OCI-LY7 (cell line): ENCODE results near the gene FUZ. TPM values are rescaled to one million over a fixed set of nuclear protein-coding genes. Genes with fewer than 3 reads are reported as not detected.

Experiments used
- BruUV-seq: library from RNA; stranded (reverse); fragments of 400-500 nt; replicated peaks from 2 replicates; lab custom pipeline; 2021; lab: Mats Ljungman, UMichigan
- CTCF ChIA-PET: fragments of 300-600 bp; sonication (Branson Sonifier 250); formaldehyde crosslinking; loops from one replicate; lab custom pipeline; 2022; ENCODE audit warnings: antibody characterized with exemption; ENCODE audit not compliant: unreplicated experiment; lab: Charles Lee
- POLR2A ChIA-PET: fragments of 300-600 bp; sonication (Branson Sonifier 250); formaldehyde crosslinking; loops from one replicate; lab custom pipeline; 2022; ENCODE audit warnings: antibody characterized with exemption; lab: Charles Lee
- DNase-seq: peaks from one replicate; pipeline ENCODE4 v3.0.0-alpha.2; 2015; ENCODE audit warnings: low spot score
- H2AFZ ChIP-seq: fragments of 200-600 bp; sonication (generic), shearing (Covaris generic); 2 replicates; pipeline ENCODE4 v1.6.1; 2014; ENCODE audit warnings: mild to moderate bottlenecking, antibody characterized with exemption, low read length, moderate library complexity
- H3K27ac ChIP-seq: fragments of 200-600 bp; sonication (generic); 2 replicates; pipeline ENCODE4 v1.5.1; 2014; ENCODE audit warnings: mixed run types, low read depth, mild to moderate bottlenecking, moderate library complexity, low read length, inconsistent platforms; ENCODE audit not compliant: poor library complexity, severe bottlenecking
- H3K36me3 ChIP-seq: fragments of 200-600 bp; sonication (generic); 2 replicates; pipeline ENCODE4 v1.6.1; 2014; ENCODE audit warnings: mild to moderate bottlenecking, antibody characterized with exemption, low read length, moderate library complexity, mixed read lengths; ENCODE audit not compliant: insufficient read depth
- H3K4me1 ChIP-seq: fragments of 200-600 bp; sonication (generic); 2 replicates; pipeline ENCODE4 v1.5.1; 2014; ENCODE audit warnings: mild to moderate bottlenecking, low read length; ENCODE audit not compliant: insufficient read depth, poor library complexity, severe bottlenecking
- H3K4me2 ChIP-seq: fragments of 200-600 bp; sonication (generic); 2 replicates; pipeline ENCODE4 v1.6.1; 2014; ENCODE audit warnings: mild to moderate bottlenecking, low read length
- H3K4me3 ChIP-seq: fragments of 200-600 bp; sonication (generic); 2 replicates; pipeline ENCODE4 v1.5.1; 2014; ENCODE audit warnings: mild to moderate bottlenecking, low read depth, low read length; ENCODE audit not compliant: poor library complexity, severe bottlenecking
- H3K79me2 ChIP-seq: fragments of 200-600 bp; sonication (generic); 2 replicates; pipeline ENCODE4 v1.6.1; 2016; ENCODE audit warnings: low read depth, mild to moderate bottlenecking, low read length, moderate library complexity, mixed read lengths; ENCODE audit not compliant: insufficient read depth
- H3K9me2 ChIP-seq: fragments of 200-600 bp; sonication (generic); 2 replicates; pipeline ENCODE4 v1.6.1; 2016; ENCODE audit warnings: mild to moderate bottlenecking, low read length, mixed read lengths; ENCODE audit not compliant: insufficient read depth
- H3K9me3 ChIP-seq: fragments of 200-600 bp; sonication (generic); 2 replicates; pipeline ENCODE4 v1.6.1; 2014; ENCODE audit warnings: mild to moderate bottlenecking, mixed run types, low read length, mixed read lengths
- H4K20me1 ChIP-seq: fragments of 200-600 bp; sonication (generic); 2 replicates; pipeline ENCODE4 v1.6.1; 2014; ENCODE audit warnings: mild to moderate bottlenecking, antibody characterized with exemption, low read length, moderate library complexity, mixed read lengths; ENCODE audit not compliant: insufficient read depth
- CTCF ChIP-seq: fragments of 200-600 bp; sonication (generic); conservative IDR thresholded peaks from 2 replicates; pipeline ENCODE4 v1.5.1; 2014; ENCODE audit warnings: mild to moderate bottlenecking, antibody characterized with exemption, low read length, moderate library complexity, mixed read lengths
- EZH2phosphoT487 ChIP-seq: fragments of 200-600 bp; sonication (generic); IDR thresholded peaks from 2 replicates; pipeline ENCODE4 v1.6.1; 2018; ENCODE audit warnings: low read depth, borderline replicate concordance, mild to moderate bottlenecking, mixed run types, antibody characterized with exemption, low read length, moderate library complexity, mixed read lengths
- intact Hi-C: fragments of 100-400 bp; cut with micrococcal nuclease; formaldehyde crosslinking; loops from one replicate; pipeline ENCODE4 v1.10.0; 2022; ENCODE audit not compliant: unreplicated experiment
- total RNA-seq, 2 experiments: library from RNA; depleted of rRNA in 1 of 2; stranded (reverse); fragments of >200 nt in 1 of 2; shearing (Covaris generic) in 1 of 2; gene quantifications; 2 replicates each; pipeline ENCODE4 v1.2.3, GENCODE V29; 2014 to 2022

The FUZ gene
- total RNA-seq, 2 experiments from 2014 or later = 28.1 to 33.6 TPM

GRCh38 chr19:49860336-49861102 lies 47.4 kb upstream of the FUZ start:
- no peak overlapping the region for H2AFZ ChIP-seq
- no peak for DNase-seq
- H3K4me2 ChIP-seq = no peak overlapping the region
- H3K4me1 ChIP-seq = peaks cover 9% of the 10 kb centered on the region
- H3K9me3 ChIP-seq = no peaks in the 10 kb centered on the region
- H4K20me1 ChIP-seq = peaks cover 10% of the 10 kb centered on the region; the same call in 1 of the 2 replicates
- no TSS peak for BruUV-seq
- ChIA-PET POLR2A (no interaction called here), CTCF (no interaction called here)
- intact Hi-C loops = no loop called here
- H3K9me2 ChIP-seq = no peaks in the 10 kb centered on the region
- peaks cover 94% of the 10 kb centered on the region for H3K36me3 ChIP-seq
- peaks cover 14% of the 10 kb centered on the region; the same call in 1 of the 2 replicates for H3K79me2 ChIP-seq
- H3K27ac ChIP-seq = no peak overlapping the region
- TF ChIP-seq EZH2phosphoT487 (no peak), CTCF (no peak)
- H3K4me3 ChIP-seq = no peak overlapping the region

- peaks cover 4% of the 10 kb centered on the region for H3K4me1 ChIP-seq
- BruUV-seq = no TSS peak
- TF ChIP-seq CTCF = no peak
- no peak for TF ChIP-seq EZH2phosphoT487
- no peak for DNase-seq
- ChIA-PET POLR2A (no interaction called here), CTCF (no interaction called here)
- H2AFZ ChIP-seq = no peak overlapping the region
- H3K4me2 ChIP-seq = no peak overlapping the region
- peaks cover 7% of the 10 kb centered on the region; the same call in 1 of the 2 replicates for H3K79me2 ChIP-seq
- peaks cover 6% of the 10 kb centered on the region; the same call in 1 of the 2 replicates for H4K20me1 ChIP-seq
- H3K4me3 ChIP-seq = no peak overlapping the region
- H3K27ac ChIP-seq = no peak overlapping the region
- H3K9me2 ChIP-seq = no peaks in the 10 kb centered on the region
- H3K9me3 ChIP-seq = no peaks in the 10 kb centered on the region
- H3K36me3 ChIP-seq = peaks cover 97% of the 10 kb centered on the region
- intact Hi-C loops = no loop called here
Measured at GRCh38 chr19:49859682-49860335, 46.7 kb upstream of the FUZ start.
